ENCODE data around the gene PPFIA1. TPM values are rescaled to one million over a fixed set of nuclear protein-coding genes. Genes with fewer than 3 reads are reported as not detected.

The PPFIA1 gene
- total RNA-seq, 1 donor from 2014 or later, result 52.3 TPM

DNA sequence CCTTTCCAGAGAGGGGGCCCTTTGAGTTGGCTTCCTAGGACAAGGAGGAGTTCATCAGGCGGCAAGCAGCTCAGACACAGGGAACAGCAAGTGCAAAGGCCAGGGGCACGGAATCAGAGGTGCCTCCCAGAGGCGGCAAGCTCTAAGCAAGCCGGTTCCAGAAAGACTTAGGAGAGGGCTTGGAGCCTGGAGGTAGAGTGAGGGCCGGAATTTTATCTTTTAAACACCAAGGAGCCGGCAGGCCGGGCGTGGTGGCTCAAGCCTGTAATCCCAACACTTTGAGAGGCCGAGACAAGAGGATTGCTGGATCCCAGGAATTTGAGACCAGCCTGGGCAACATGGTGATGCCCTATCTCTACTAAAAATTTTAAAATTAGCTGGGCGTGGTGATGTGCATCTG is 40.8 kb upstream of the PPFIA1 start:
- no peaks in the 10 kb centered on the region for H3K36me3 Mint-ChIP-seq (ENCODE audit: low read depth, unreplicated experiment)
- H3K27me3 Mint-ChIP-seq (ENCODE audit: unreplicated experiment), result peaks cover 2% of the 10 kb centered on the region
- TF ChIP-seq, protein P1, sequence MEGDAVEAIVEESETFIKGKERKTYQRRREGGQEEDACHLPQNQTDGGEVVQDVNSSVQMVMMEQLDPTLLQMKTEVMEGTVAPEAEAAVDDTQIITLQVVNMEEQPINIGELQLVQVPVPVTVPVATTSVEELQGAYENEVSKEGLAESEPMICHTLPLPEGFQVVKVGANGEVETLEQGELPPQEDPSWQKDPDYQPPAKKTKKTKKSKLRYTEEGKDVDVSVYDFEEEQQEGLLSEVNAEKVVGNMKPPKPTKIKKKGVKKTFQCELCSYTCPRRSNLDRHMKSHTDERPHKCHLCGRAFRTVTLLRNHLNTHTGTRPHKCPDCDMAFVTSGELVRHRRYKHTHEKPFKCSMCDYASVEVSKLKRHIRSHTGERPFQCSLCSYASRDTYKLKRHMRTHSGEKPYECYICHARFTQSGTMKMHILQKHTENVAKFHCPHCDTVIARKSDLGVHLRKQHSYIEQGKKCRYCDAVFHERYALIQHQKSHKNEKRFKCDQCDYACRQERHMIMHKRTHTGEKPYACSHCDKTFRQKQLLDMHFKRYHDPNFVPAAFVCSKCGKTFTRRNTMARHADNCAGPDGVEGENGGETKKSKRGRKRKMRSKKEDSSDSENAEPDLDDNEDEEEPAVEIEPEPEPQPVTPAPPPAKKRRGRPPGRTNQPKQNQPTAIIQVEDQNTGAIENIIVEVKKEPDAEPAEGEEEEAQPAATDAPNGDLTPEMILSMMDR (IDR thresholded peaks at IDR 0.05; ENCODE audit: unreplicated experiment), result no peak
- H3K4me3 Mint-ChIP-seq (ENCODE audit: unreplicated experiment), result no peak overlapping the region
- H3K27ac Mint-ChIP-seq (ENCODE audit: unreplicated experiment), result no peak overlapping the region
- no peak for DNase-seq (ENCODE audit: low spot score)
- no peaks in the 10 kb centered on the region for H3K9me3 Mint-ChIP-seq (ENCODE audit: unreplicated experiment)
- H3K4me1 Mint-ChIP-seq (ENCODE audit: unreplicated experiment), result peaks cover 2% of the 10 kb centered on the region

DNA sequence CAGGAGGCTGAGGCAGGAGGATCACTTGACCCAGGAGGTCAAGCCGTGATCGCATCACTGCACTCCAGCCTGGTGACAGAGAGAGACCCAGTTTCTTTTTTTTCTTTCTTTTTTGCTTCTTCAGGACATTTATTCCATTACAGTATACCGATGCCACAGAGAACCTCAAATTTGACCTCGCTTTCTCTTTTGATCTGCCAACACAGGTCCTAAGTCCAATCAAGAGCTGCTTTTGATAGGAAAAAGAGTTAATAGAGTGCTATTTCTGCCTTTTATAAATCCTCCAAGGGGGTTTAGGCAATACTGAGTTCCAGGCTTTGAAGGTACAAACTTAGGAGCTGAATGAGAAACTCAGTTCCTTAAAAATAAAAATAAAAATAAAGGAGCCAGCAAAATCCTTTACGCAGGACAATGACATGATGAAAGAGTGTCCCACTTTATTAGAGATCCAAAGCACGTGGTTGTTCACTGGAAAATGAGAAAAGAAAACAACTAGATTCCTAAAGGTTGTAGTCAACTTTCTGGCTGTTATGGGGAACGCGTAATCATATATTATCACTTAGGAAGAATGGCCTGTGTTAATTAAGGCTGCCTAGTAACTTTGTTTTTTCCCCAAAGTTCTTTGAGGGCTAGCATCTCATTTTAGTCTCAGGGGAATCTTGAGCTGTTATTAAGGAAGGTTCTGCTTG is 40.2 kb upstream of the PPFIA1 start:
- no peak for DNase-seq (ENCODE audit: low spot score)
- Mint-ChIP-seq H3K4me3 (ENCODE audit: unreplicated experiment) (no peak overlapping the region), H3K4me1 (ENCODE audit: unreplicated experiment) (peaks cover 2% of the 10 kb centered on the region), H3K9me3 (ENCODE audit: unreplicated experiment) (no peaks in the 10 kb centered on the region), H3K27ac (ENCODE audit: unreplicated experiment) (no peak overlapping the region), H3K36me3 (ENCODE audit: low read depth, unreplicated experiment) (no peaks in the 10 kb centered on the region), H3K27me3 (ENCODE audit: unreplicated experiment) (peaks cover 2% of the 10 kb centered on the region)
- TF ChIP-seq, protein P1 (IDR thresholded peaks at IDR 0.05; ENCODE audit: unreplicated experiment), result no peak

DNA sequence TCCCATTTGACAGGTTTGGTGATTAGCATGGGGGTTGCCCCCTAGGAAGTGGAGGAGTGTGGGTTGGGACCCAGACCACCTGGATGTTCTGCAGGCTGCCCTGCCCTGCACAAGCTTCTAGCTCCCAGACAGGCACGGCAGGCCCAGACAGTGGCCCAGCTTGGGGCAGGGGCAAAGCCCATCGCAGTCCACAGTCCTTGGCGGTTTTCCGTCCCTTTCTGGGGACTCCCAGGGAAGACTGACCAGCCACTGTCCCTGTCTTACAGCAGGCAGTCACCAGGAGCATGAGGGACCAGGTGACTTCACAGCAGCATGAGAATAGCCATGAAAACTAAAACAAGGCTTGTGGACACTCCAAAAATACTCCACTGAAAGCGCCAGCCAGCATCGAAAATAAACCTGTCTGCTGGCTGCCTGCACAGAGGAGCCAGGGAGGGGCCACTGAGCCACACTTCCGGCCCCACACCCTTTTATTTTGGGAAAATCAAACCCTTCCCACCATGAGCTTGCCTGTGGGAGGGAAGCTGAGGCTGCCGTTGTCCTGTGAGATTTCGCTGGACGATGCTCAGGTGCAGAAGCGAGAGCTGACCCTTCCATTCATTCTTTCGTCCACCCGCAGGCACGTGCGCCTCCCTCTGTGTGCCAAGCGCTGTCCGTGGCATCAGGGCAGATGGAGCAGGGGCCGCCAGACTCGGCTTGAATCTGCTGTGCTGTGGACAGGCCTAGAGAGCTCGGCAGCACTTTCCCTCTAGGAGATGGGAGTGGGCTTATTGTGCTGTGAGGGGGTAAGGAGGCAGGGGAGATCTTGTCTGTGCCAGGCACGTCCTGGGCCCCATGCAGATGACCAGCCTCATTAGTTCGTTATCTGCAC is 39.4 kb upstream of the PPFIA1 start:
- peaks cover 2% of the 10 kb centered on the region for H3K4me1 Mint-ChIP-seq (ENCODE audit: unreplicated experiment)
- H3K27me3 Mint-ChIP-seq (ENCODE audit: unreplicated experiment), result peaks cover 4% of the 10 kb centered on the region
- no peak overlapping the region for H3K27ac Mint-ChIP-seq (ENCODE audit: unreplicated experiment)
- H3K36me3 Mint-ChIP-seq (ENCODE audit: low read depth, unreplicated experiment), result no peaks in the 10 kb centered on the region
- H3K9me3 Mint-ChIP-seq (ENCODE audit: unreplicated experiment), result no peaks in the 10 kb centered on the region
- no peak overlapping the region for H3K4me3 Mint-ChIP-seq (ENCODE audit: unreplicated experiment)
- TF ChIP-seq, protein P1 (IDR thresholded peaks at IDR 0.05; ENCODE audit: unreplicated experiment), result no peak
- no peak for DNase-seq (ENCODE audit: low spot score)

DNA sequence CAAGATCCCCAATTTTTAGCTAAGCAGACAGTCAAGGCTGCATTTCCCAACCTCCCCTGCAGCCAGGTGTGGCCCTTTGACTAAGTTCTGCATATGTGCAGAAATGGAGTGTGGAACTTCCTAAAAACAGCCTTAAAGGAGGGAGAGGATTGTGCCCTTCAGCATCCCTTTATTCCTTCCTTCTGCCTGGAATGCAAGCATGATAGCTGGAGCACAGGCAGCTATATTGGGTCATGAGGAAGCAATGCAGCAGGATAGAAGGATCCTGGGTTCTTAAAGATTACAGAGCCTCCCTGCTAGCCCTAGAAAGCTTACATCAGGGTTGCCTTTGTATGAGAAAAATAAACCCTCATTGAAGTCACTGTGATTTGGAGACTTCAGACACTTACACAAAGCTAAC is 37.5 kb upstream of the PPFIA1 start:
- TF ChIP-seq, protein P1 (IDR thresholded peaks at IDR 0.05; ENCODE audit: unreplicated experiment), result no peak
- H3K27ac Mint-ChIP-seq (ENCODE audit: unreplicated experiment), result no peak overlapping the region
- no peaks in the 10 kb centered on the region for H3K36me3 Mint-ChIP-seq (ENCODE audit: low read depth, unreplicated experiment)
- no peak overlapping the region for H3K4me3 Mint-ChIP-seq (ENCODE audit: unreplicated experiment)
- H3K9me3 Mint-ChIP-seq (ENCODE audit: unreplicated experiment), result no peaks in the 10 kb centered on the region
- H3K4me1 Mint-ChIP-seq (ENCODE audit: unreplicated experiment), result no peaks in the 10 kb centered on the region
- no peak for DNase-seq (ENCODE audit: low spot score)
- peaks cover 4% of the 10 kb centered on the region for H3K27me3 Mint-ChIP-seq (ENCODE audit: unreplicated experiment)

DNA sequence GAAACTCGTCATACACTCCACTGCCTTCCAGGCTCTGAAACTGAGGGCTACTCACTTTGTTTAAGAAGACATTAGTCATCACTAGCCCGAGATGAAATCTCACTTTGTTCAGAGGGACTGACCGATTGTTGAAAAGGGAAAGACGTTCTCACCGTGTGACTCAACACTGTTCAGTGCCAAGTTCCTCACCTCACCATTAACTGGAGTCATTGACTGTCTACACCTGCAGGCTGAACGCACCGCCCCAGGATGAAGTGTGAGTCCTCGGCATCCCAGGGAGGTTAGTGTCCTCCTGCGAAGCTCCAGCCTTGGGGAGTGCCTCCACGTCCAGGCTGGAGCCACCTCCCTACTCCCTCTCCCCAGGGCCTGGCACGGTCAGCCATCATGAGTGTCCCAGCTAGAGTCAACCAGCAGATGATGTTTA is 37.0 kb upstream of the PPFIA1 start:
- TF ChIP-seq, protein P1 (IDR thresholded peaks at IDR 0.05; ENCODE audit: unreplicated experiment), result no peak
- no peak for DNase-seq (ENCODE audit: low spot score)

More for the DNA sequence above, 37.0 kb upstream of the PPFIA1 start:
- Mint-ChIP-seq H3K27ac (ENCODE audit: unreplicated experiment) (no peak overlapping the region), H3K4me3 (ENCODE audit: unreplicated experiment) (no peak overlapping the region), H3K27me3 (ENCODE audit: unreplicated experiment) (peaks cover 4% of the 10 kb centered on the region), H3K9me3 (ENCODE audit: unreplicated experiment) (no peaks in the 10 kb centered on the region), H3K4me1 (ENCODE audit: unreplicated experiment) (no peaks in the 10 kb centered on the region), H3K36me3 (ENCODE audit: low read depth, unreplicated experiment) (no peaks in the 10 kb centered on the region)

All from endothelial cell (in vitro differentiated cells).